Heart right ventricle (tissue), 16 donors: ENCODE data around the gene CCR1. TPM values are rescaled to one million over a fixed set of nuclear protein-coding genes. Genes with fewer than 3 reads are reported as not detected.
A peak's percentile ranks its signal among the peaks of the same experiment; 100 is the strongest.

Experiments used
- ATAC-seq, 8 donors: fragments of 200-7000 bp; cut with Tn5 transposase; one replicate each; pipeline ENCODE4 v1.9.1; 2020; ENCODE audit warnings: mild to moderate bottlenecking in 8 of 8, moderate library complexity in 8 of 8, moderate number of reproducible peaks in 1 of 8
- DNase-seq, 2 donors: peaks; one replicate each; pipeline ENCODE4 v3.0.0-alpha.2; 2020
- H3K27ac ChIP-seq, 10 donors: fragments of 200-600 bp; sonication (generic) in 2 of 10; one replicate each; pipeline versions ENCODE4 v1.5.0 to v1.8.0; 2020 to 2022; ENCODE audit warnings: mild to moderate bottlenecking in 3 of 10
- H3K27me3 ChIP-seq, 7 donors: fragments of 200-600 bp; one replicate each; pipeline ENCODE4 v1.8.0; 2021 to 2022; ENCODE audit warnings: mild to moderate bottlenecking in 2 of 7
- H3K36me3 ChIP-seq, 9 donors: fragments of 200-600 bp; sonication (generic) in 1 of 9; one replicate each; pipeline versions ENCODE4 v1.5.0 to v1.8.0; 2020 to 2022; ENCODE audit warnings: mild to moderate bottlenecking in 2 of 9
- H3K4me1 ChIP-seq, 9 donors: fragments of 200-600 bp; sonication (generic) in 1 of 9; one replicate each; pipeline versions ENCODE4 v1.5.0 to v1.8.0; 2020 to 2022; ENCODE audit warnings: mild to moderate bottlenecking in 4 of 9
- H3K4me3 ChIP-seq, 10 donors: fragments of 200-600 bp; sonication (generic) in 2 of 10; one replicate each; pipeline versions ENCODE4 v1.5.0 to v1.8.0; 2020 to 2022; ENCODE audit warnings: mild to moderate bottlenecking in 7 of 10, moderate library complexity in 2 of 10
- H3K9me3 ChIP-seq, 11 donors: fragments of 200-600 bp in 10 of 11; sonication (generic) in 2 of 11; one replicate each; pipeline versions ENCODE4 v1.5.0 to v1.8.0; 2013 to 2022; ENCODE audit warnings: mild to moderate bottlenecking in 2 of 11, control low read depth in 1 of 11, moderate library complexity in 1 of 11
- CTCF ChIP-seq, 9 donors: fragments of 200-600 bp; sonication (generic) in 2 of 9; IDR thresholded peaks; one replicate each; pipeline versions ENCODE4 v1.5.0 to v1.8.0; 2021 to 2022; ENCODE audit warnings: antibody characterized with exemption in 9 of 9, mild to moderate bottlenecking in 5 of 9, moderate library complexity in 1 of 9
- WGBS, 2 donors: extraction: QIAGEN DNeasy Blood & Tissue Kit; methylation state at CpG; one replicate each; pipeline ENCODE4 v1.1.7; 2013; ENCODE audit warnings: inconsistent platforms in 1 of 2; 5-methylcytosine and 5-hydroxymethylcytosine counted together
- intact Hi-C, 10 donors: fragments of 100-400 bp; cut with DNase I; formaldehyde crosslinking; loops; one replicate each; pipeline versions ENCODE4 v1.11.1 to v1.14.2; 2022
- polyA plus RNA-seq, 2 donors: library from polyadenylated mRNA; stranded (reverse); fragments of 200-250 nt; gene quantifications; one replicate each; pipeline ENCODE4 v1.2.3, GENCODE V29; 2013
- total RNA-seq, 10 donors: library from RNA; stranded (reverse); fragmentation: NEBNext Ultra II Directional in 3 of 10; extraction: Animal tissue kit (Norgen Biotek cat#: 25700) in 3 of 10; gene quantifications; one replicate each; pipeline versions ENCODE4 v1.2.1 to v1.2.4, GENCODE V29; 2021 to 2023
- donor health status: Arrhythmogenic right ventricular cardiomyopathy.
- donor health status: ischemic (EF 13 %, LVEDD 7.1; RV severe dilation, severe dysfunction).
- donor health status: healthy with polysubstance abuse.
- donor health status: DM: no; HTN: yes; CAD: no.
- donor health status: DM: no; HTN: no; CAD: no.
- donor health status: ischemic (EF 25% LVEDD 6.9; RV normal size, moderate dysfunction).
- donor health status: ischemic (EF 25% LVEDD 5.7; RV mildly dilated, moderate dysfunction).
- donor health status: healthy.
- donor health status: DM: yes; HTN: yes; CAD: no.
- donor health status: Ischemic cardiomyopathy.
- donor health status: ischemic (EF 35%, LVEDD 5.7; RV mildly dilated, moderate dysfunction).
- donor health status: nonischemic (EF 11% LVEDD 7.7; RV severe dilation, severe dysfunction).
- donor health status: DM: yes; HTN: yes; CAD: no.
- donor health status: PGD.
- donor health status: ischemic (EF 29% LVEDD 5.4; RV normal size, mild dysfunction).
- donor health status: nonischemic (EF 23%, LVEDD 6.1; RV moderate dilation, normal function).

The CCR1 gene
- total and polyA plus RNA-seq, 12 donors, result 0.66 to 24.9 (median 1.6) TPM

DNA sequence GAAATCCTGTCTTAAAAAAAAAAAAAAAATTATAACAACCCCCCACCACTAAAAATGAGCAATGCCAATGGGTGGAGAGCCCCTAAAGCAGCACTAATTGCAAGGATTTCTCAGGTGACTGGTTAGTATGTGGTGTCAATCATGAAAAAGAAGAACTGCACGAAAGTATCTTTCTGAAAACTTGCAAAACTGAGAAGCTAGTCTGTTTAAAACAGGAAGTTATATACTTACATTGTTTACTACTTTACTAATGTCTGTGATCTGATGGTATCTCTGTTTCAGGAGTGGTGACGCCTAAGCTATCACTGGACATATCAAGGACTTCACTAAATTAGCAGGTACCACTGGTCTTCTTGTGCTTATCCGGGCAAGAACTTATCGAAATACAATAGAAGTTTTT is 34.0 kb upstream of the CCR1 start, which contains the start of gene CCR3:
TSS of gene CCR3 (plus strand) at position 341 of the 400 bp plus-strand sequence. CDS start 22,699 bp downstream, outside the sequence.
- TF ChIP-seq CTCF (IDR thresholded peaks at IDR 0.05), result no peak
- H3K27me3 ChIP-seq, result peaks cover 0 to 18% (median 0%) of the 10 kb centered on the region in 7 donors
- H3K4me1 ChIP-seq, result peaks cover 0 to 8% (median 0%) of the 10 kb centered on the region in 9 donors
- intact Hi-C loops, result no loop called here
- H3K36me3 ChIP-seq, result no peaks in the 10 kb centered on the region
- no peak for ATAC-seq
- H3K9me3 ChIP-seq, result no peaks in the 10 kb centered on the region
- peak within 1 kb of the TSS in 1 of 10 donors; percentile 73 for H3K27ac ChIP-seq
- H3K4me3 ChIP-seq, result peak within 1 kb of the TSS in 1 of 10 donors; percentile 18
- WGBS, 2 donors, result 77 to 85% methylated on average over 4 of the region's 4 CpGs
- DNase-seq, result no peak

DNA sequence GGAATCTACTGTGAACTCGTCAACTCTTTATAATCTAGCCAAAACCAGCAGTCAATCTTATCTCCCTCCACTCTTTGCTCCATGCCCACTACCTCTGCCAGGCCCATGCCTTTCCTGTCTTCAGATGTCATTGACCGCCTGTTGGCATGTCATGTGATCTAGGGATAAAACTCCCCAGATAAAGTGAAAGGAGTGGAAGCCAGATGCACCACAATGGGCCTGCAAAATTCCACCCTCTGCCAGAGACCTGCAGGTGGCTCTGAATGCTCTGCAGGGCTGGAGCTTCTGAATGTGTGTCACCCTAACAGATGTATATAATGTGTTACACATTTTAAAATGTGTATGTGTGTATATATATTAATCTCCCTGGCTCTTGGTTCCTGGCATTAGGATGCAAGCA is 31.8 kb upstream of the CCR1 start:
- 26 to 27% methylated on average over 2 of the region's 2 CpGs for WGBS, 2 donors
- Histone ChIP-seq H3K4me3 (no peak overlapping the region), H3K36me3 (no peaks in the 10 kb centered on the region), H3K27ac (no peak overlapping the region), H3K27me3 (peaks cover 0 to 25% (median 5%) of the 10 kb centered on the region in 7 donors), H3K9me3 (no peaks in the 10 kb centered on the region), H3K4me1 (peaks cover 0 to 14% (median 0%) of the 10 kb centered on the region in 9 donors)
- DNase-seq (no peak), ATAC-seq (no peak)
- TF ChIP-seq CTCF (IDR thresholded peaks at IDR 0.05), result no peak
- intact Hi-C loops, result no loop called here

- Histone ChIP-seq H3K27me3 (peaks cover 0 to 28% (median 5%) of the 10 kb centered on the region in 7 donors), H3K4me3 (no peak overlapping the region), H3K4me1 (peaks cover 0 to 11% (median 0%) of the 10 kb centered on the region in 9 donors), H3K27ac (no peak overlapping the region), H3K36me3 (no peaks in the 10 kb centered on the region), H3K9me3 (no peaks in the 10 kb centered on the region)
- DNase-seq (no peak), ATAC-seq (no peak)
- intact Hi-C loops, result no loop called here
- 79 to 80% methylated on average over 3 of the region's 3 CpGs for WGBS, 2 donors
- TF ChIP-seq CTCF (IDR thresholded peaks at IDR 0.05), result no peak
These were observed 31.3 kb upstream of the CCR1 start for GRCh38 chr3:46239301-46239938.

DNA sequence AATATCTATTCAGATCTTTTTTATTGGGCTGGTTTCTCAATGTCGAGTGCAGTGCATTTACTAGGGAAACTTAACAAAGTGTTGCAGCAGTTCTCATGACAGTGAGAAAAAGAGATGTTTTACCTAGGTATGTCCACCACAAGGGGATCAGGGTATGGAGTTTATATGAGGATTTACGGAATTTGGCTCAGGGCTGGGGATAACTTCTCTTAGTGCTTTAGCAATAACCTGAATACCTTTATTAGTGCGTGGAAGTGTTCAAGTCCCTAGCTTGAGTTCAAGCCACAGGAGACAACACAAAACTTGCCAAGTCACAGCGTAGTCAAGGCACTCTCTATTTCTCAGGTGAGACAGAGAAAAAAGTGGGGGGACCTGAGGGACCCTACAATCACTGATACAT is 30.3 kb upstream of the CCR1 start:
- WGBS, 2 donors, result 84 to 85% methylated on average over 4 of the region's 4 CpGs
- intact Hi-C loops, result no loop called here
- H3K36me3 ChIP-seq, result no peaks in the 10 kb centered on the region

More for the DNA sequence above, 30.3 kb upstream of the CCR1 start:
- no peaks in the 10 kb centered on the region for H3K9me3 ChIP-seq
- no peak overlapping the region for H3K4me3 ChIP-seq
- H3K27me3 ChIP-seq, result peaks cover 0 to 25% (median 5%) of the 10 kb centered on the region in 7 donors
- no peak for TF ChIP-seq CTCF (IDR thresholded peaks at IDR 0.05)
- no peak for DNase-seq
- no peak for ATAC-seq
- no peak overlapping the region for H3K27ac ChIP-seq
- peaks cover 0 to 11% (median 0%) of the 10 kb centered on the region in 9 donors for H3K4me1 ChIP-seq
